GM08714 (cell line): ENCODE measurements around the gene NT5E.
"Not testable (repeated sequence)": the region's sequence is repeated elsewhere in the genome, so short reads cannot be mapped to it uniquely, and the experiment has no call there.

Experiments
- H3K4me3 ChIP-seq: fragments of 200-500 bp; sonication (Bioruptor generic); 2 replicates; pipeline ENCODE4 v1.5.1; 2014; ENCODE audit warnings: mild to moderate bottlenecking, low read length, inconsistent platforms
- ZNF274 ChIP-seq: IDR thresholded peaks from 2 replicates; pipeline ENCODE4 v1.6.1; 2012; ENCODE audit warnings: mild to moderate bottlenecking, low read depth, low read length

NT5E gene

GRCh38 chr6:85482206-85482904, 32.5 kb downstream of the NT5E start:
- TF ChIP-seq ZNF274, result no peak
- no peak overlapping the region for H3K4me3 ChIP-seq

GRCh38 chr6:85482905-85483700, 33.2 kb downstream of the NT5E start:
- no peak for TF ChIP-seq ZNF274
- no peak overlapping the region for H3K4me3 ChIP-seq

- no peak for TF ChIP-seq ZNF274
- H3K4me3 ChIP-seq, result no peak overlapping the region
These were observed 34.0 kb downstream of the NT5E start for GRCh38 chr6:85483846-85484245.

GRCh38 chr6:85484948-85485347, 35.1 kb downstream of the NT5E start:
- no peak overlapping the region for H3K4me3 ChIP-seq
- no peak for TF ChIP-seq ZNF274

GRCh38 chr6:85490516-85491248, 40.8 kb downstream of the NT5E start:
- H3K4me3 ChIP-seq, result no peak overlapping the region
- TF ChIP-seq ZNF274, result no peak

- no peak for TF ChIP-seq ZNF274
- no peak overlapping the region for H3K4me3 ChIP-seq
These were observed 43.5 kb downstream of the NT5E start for GRCh38 chr6:85493389-85493788.

GRCh38 chr6:85494547-85495536, 45.0 kb downstream of the NT5E start:
- no peak overlapping the region for H3K4me3 ChIP-seq
- no peak for TF ChIP-seq ZNF274

- H3K4me3 ChIP-seq, result no peak overlapping the region
- no peak for TF ChIP-seq ZNF274
These were observed 46.2 kb downstream of the NT5E start for GRCh38 chr6:85496009-85496579.

- no peak for TF ChIP-seq ZNF274
- no peak overlapping the region for H3K4me3 ChIP-seq
These were observed 47.0 kb downstream of the NT5E start for GRCh38 chr6:85496856-85497255.

- no peak overlapping the region for H3K4me3 ChIP-seq
- no peak for TF ChIP-seq ZNF274
These were observed 48.8 kb downstream of the NT5E start for GRCh38 chr6:85498596-85499258.

- H3K4me3 ChIP-seq, result no peak overlapping the region
- TF ChIP-seq ZNF274, result no peak
These were observed 56.7 kb downstream of the NT5E start for GRCh38 chr6:85506441-85507093.

- H3K4me3 ChIP-seq, result no peak overlapping the region
- TF ChIP-seq ZNF274, result no peak
These were observed 66.3 kb downstream of the NT5E start for GRCh38 chr6:85516168-85516567.

GRCh38 chr6:85524281-85524680, 74.4 kb downstream of the NT5E start:
- H3K4me3 ChIP-seq, result not testable (repeated sequence)
